ENCODE measurements around the gene SNCAIP.

Gene SNCAIP

GRCh38 chr5:122311961-122312590 is at the start of gene SNCAIP:
TSS of gene SNCAIP (plus strand) at chr5:122312237. CDS start at chr5:122391135, 78,898 bp downstream.
- DNase-seq, result no peak

GRCh38 chr5:122263352-122264030 is 48.5 kb upstream of the SNCAIP start:
- DNase-seq, result no peak

GRCh38 chr5:122264610-122265009 is 47.4 kb upstream of the SNCAIP start:
- no peak for DNase-seq

GRCh38 chr5:122267185-122267584 is 44.9 kb upstream of the SNCAIP start:
- no peak for DNase-seq

GRCh38 chr5:122273696-122274095 is 38.3 kb upstream of the SNCAIP start:
- no peak for DNase-seq

- DNase-seq, result no peak
Observed at GRCh38 chr5:122283592-122283991, 28.4 kb upstream of the SNCAIP start.

- DNase-seq, result no peak
Observed at GRCh38 chr5:122286541-122286940, 25.5 kb upstream of the SNCAIP start.

GRCh38 chr5:122287101-122287500 is 24.9 kb upstream of the SNCAIP start:
- no peak for DNase-seq

- DNase-seq, result no peak
Observed at GRCh38 chr5:122291000-122291901, 20.8 kb upstream of the SNCAIP start.

GRCh38 chr5:122292332-122292731 is 19.7 kb upstream of the SNCAIP start:
- no peak for DNase-seq

GRCh38 chr5:122295138-122295537 is 16.9 kb upstream of the SNCAIP start:
- no peak for DNase-seq

- no peak for DNase-seq
Observed at GRCh38 chr5:122296871-122297270, 15.2 kb upstream of the SNCAIP start.

GRCh38 chr5:122297587-122298298 is 14.3 kb upstream of the SNCAIP start:
- no peak for DNase-seq

- DNase-seq, result no peak
Observed at GRCh38 chr5:122300374-122300773, 11.7 kb upstream of the SNCAIP start.

GRCh38 chr5:122301016-122301415 is 11.0 kb upstream of the SNCAIP start:
- no peak for DNase-seq

- no peak for DNase-seq
Observed at GRCh38 chr5:122304471-122305215, 7.4 kb upstream of the SNCAIP start.

GRCh38 chr5:122306461-122306860 is 5.6 kb upstream of the SNCAIP start:
- no peak for DNase-seq

- no peak for DNase-seq
Observed at GRCh38 chr5:122310889-122311288, 1.1 kb upstream of the SNCAIP start.

GRCh38 chr5:122311497-122311960 is 508 bp upstream of the SNCAIP start:
- no peak for DNase-seq

- no peak for DNase-seq
Observed at GRCh38 chr5:122312591-122313406, 762 bp downstream of the SNCAIP start.

GRCh38 chr5:122314036-122314435 is 2.0 kb downstream of the SNCAIP start:
- no peak for DNase-seq

Measured in DMS153 (cell line).